HAP-1 (cell line): ENCODE measurements around the gene SPAG17.

Experiments used
- DNase-seq, 2 experiments: peaks; one replicate each; pipeline ENCODE4 v3.0.0-alpha.2; 2016 to 2020; ENCODE audit warnings: low spot score in 2 of 2
- H3K27me3 ChIP-seq: fragments of 250-450 bp; sonication (Bioruptor Pico); 2 replicates; pipeline ENCODE4 v1.5.1; 2020; ENCODE audit warnings: low read depth, mild to moderate bottlenecking, moderate library complexity
- H3K36me3 ChIP-seq: fragments of 250-450 bp; sonication (Bioruptor Pico); replicated peaks from 2 replicates; pipeline ENCODE4 v1.5.1; 2020; ENCODE audit warnings: mild to moderate bottlenecking
- H3K4me1 ChIP-seq: fragments of 250-450 bp; sonication (Bioruptor Pico); 2 replicates; pipeline ENCODE4 v1.5.1; 2020; ENCODE audit warnings: mild to moderate bottlenecking
- H3K4me3 ChIP-seq: fragments of 250-450 bp; sonication (Bioruptor Pico); 2 replicates; pipeline ENCODE4 v1.5.1; 2020; ENCODE audit warnings: mild to moderate bottlenecking, moderate library complexity
- H3K9me3 ChIP-seq: fragments of 250-450 bp; sonication (Bioruptor Pico); 2 replicates; pipeline ENCODE4 v1.5.1; 2020; ENCODE audit warnings: mild to moderate bottlenecking, moderate library complexity
- in situ Hi-C: fragments of 300-500 bp; cut with MboI; formaldehyde crosslinking; loops from 3 replicates; pipeline ENCODE4 v1.14.3; 2020; ENCODE audit warnings: low sequenced_read_pairs, inconsistent platforms, mixed read lengths

Gene SPAG17

GRCh38 chr1:118123116-118123839 lies 61.8 kb downstream of the SPAG17 start:
- Histone ChIP-seq H3K4me1 (peaks cover 6% of the 10 kb centered on the region), H3K36me3 (no peaks in the 10 kb centered on the region), H3K4me3 (no peak overlapping the region), H3K9me3 (no peaks in the 10 kb centered on the region), H3K27me3 (no peaks in the 10 kb centered on the region)
- in situ Hi-C loops, result no loop called here
- no peak for DNase-seq

- Histone ChIP-seq H3K4me3 (no peak overlapping the region), H3K9me3 (no peaks in the 10 kb centered on the region), H3K4me1 (peaks cover 6% of the 10 kb centered on the region), H3K36me3 (no peaks in the 10 kb centered on the region), H3K27me3 (no peaks in the 10 kb centered on the region)
- peak in 1 of 2 experiments; percentile 14 for DNase-seq
- in situ Hi-C loops, result no loop called here
Observed at GRCh38 chr1:118122234-118123004, 62.6 kb downstream of the SPAG17 start.

GRCh38 chr1:118118873-118119463 lies 66.1 kb downstream of the SPAG17 start:
- in situ Hi-C loops, result no loop called here
- peaks cover 3% of the 10 kb centered on the region for H3K4me1 ChIP-seq
- no peaks in the 10 kb centered on the region for H3K36me3 ChIP-seq
- peaks cover 2% of the 10 kb centered on the region; the same call in 1 of the 2 replicates for H3K27me3 ChIP-seq
- no peak for DNase-seq
- H3K9me3 ChIP-seq, result no peaks in the 10 kb centered on the region
- H3K4me3 ChIP-seq, result no peak overlapping the region

- Histone ChIP-seq H3K27me3 (peaks cover 2% of the 10 kb centered on the region; the same call in 1 of the 2 replicates), H3K9me3 (no peaks in the 10 kb centered on the region), H3K36me3 (no peaks in the 10 kb centered on the region), H3K4me1 (no peaks in the 10 kb centered on the region; the same call in 1 of the 2 replicates), H3K4me3 (no peak overlapping the region)
- DNase-seq, result no peak
- in situ Hi-C loops, result no loop called here
Observed at GRCh38 chr1:118118469-118118868, 66.6 kb downstream of the SPAG17 start.

- Histone ChIP-seq H3K27me3 (peaks cover 2% of the 10 kb centered on the region; the same call in 1 of the 2 replicates), H3K9me3 (no peaks in the 10 kb centered on the region), H3K4me3 (no peak overlapping the region), H3K36me3 (no peaks in the 10 kb centered on the region), H3K4me1 (no peaks in the 10 kb centered on the region; the same call in 1 of the 2 replicates)
- in situ Hi-C loops, result no loop called here
- DNase-seq, result no peak
Observed at GRCh38 chr1:118117521-118117920, 67.5 kb downstream of the SPAG17 start.

- Histone ChIP-seq H3K36me3 (no peaks in the 10 kb centered on the region), H3K4me3 (no peak overlapping the region), H3K27me3 (peaks cover 2% of the 10 kb centered on the region; the same call in 1 of the 2 replicates), H3K9me3 (no peaks in the 10 kb centered on the region), H3K4me1 (no peaks in the 10 kb centered on the region)
- in situ Hi-C loops, result no loop called here
- no peak for DNase-seq
Observed at GRCh38 chr1:118116909-118117308, 68.1 kb downstream of the SPAG17 start.

GRCh38 chr1:118116401-118116800 lies 68.6 kb downstream of the SPAG17 start:
- DNase-seq, result no peak
- in situ Hi-C loops, result no loop called here
- Histone ChIP-seq H3K4me1 (no peaks in the 10 kb centered on the region), H3K27me3 (peaks cover 2% of the 10 kb centered on the region; the same call in 1 of the 2 replicates), H3K9me3 (no peaks in the 10 kb centered on the region), H3K4me3 (no peak overlapping the region), H3K36me3 (no peaks in the 10 kb centered on the region)

GRCh38 chr1:118115567-118116295 lies 69.3 kb downstream of the SPAG17 start:
- no peak for DNase-seq
- Histone ChIP-seq H3K4me3 (no peak overlapping the region), H3K27me3 (peaks cover 2% of the 10 kb centered on the region; the same call in 1 of the 2 replicates), H3K9me3 (no peaks in the 10 kb centered on the region), H3K4me1 (no peaks in the 10 kb centered on the region), H3K36me3 (no peaks in the 10 kb centered on the region)
- in situ Hi-C loops, result no loop called here

GRCh38 chr1:118113261-118113660 lies 71.8 kb downstream of the SPAG17 start:
- H3K4me1 ChIP-seq, result no peaks in the 10 kb centered on the region
- DNase-seq, result no peak
- no peaks in the 10 kb centered on the region for H3K36me3 ChIP-seq
- no peak overlapping the region for H3K4me3 ChIP-seq
- peaks cover 5% of the 10 kb centered on the region; the same call in 1 of the 2 replicates for H3K27me3 ChIP-seq
- H3K9me3 ChIP-seq, result no peaks in the 10 kb centered on the region
- in situ Hi-C loops, result no loop called here

- no peak overlapping the region for H3K4me3 ChIP-seq
- no peaks in the 10 kb centered on the region for H3K36me3 ChIP-seq
- H3K27me3 ChIP-seq, result peaks cover 5% of the 10 kb centered on the region; the same call in 1 of the 2 replicates
- in situ Hi-C loops, result no loop called here
- no peaks in the 10 kb centered on the region for H3K4me1 ChIP-seq
- no peak for DNase-seq
- no peaks in the 10 kb centered on the region for H3K9me3 ChIP-seq
Observed at GRCh38 chr1:118110580-118110979, 74.4 kb downstream of the SPAG17 start.

- in situ Hi-C loops, result no loop called here
- no peaks in the 10 kb centered on the region for H3K4me1 ChIP-seq
Observed at GRCh38 chr1:118104951-118105350, 80.1 kb downstream of the SPAG17 start.

GRCh38 chr1:118102445-118102844 lies 82.6 kb downstream of the SPAG17 start:
- H3K4me3 ChIP-seq, result no peak overlapping the region
- in situ Hi-C loops, result no loop called here
- H3K36me3 ChIP-seq, result no peaks in the 10 kb centered on the region
- H3K4me1 ChIP-seq, result no peaks in the 10 kb centered on the region
- H3K27me3 ChIP-seq, result 0 out of 2 replicates have a peak, but pooled peaks cover 6% of the 10 kb centered on the region
- DNase-seq, result no peak
- no peaks in the 10 kb centered on the region for H3K9me3 ChIP-seq

More at GRCh38 chr1:118104951-118105350, 80.1 kb downstream of the SPAG17 start:
- no peak overlapping the region for H3K4me3 ChIP-seq
- H3K9me3 ChIP-seq, result no peaks in the 10 kb centered on the region
- no peak for DNase-seq
- no peaks in the 10 kb centered on the region for H3K36me3 ChIP-seq
- 0 out of 2 replicates have a peak, but pooled peaks cover 6% of the 10 kb centered on the region for H3K27me3 ChIP-seq

- 0 out of 2 replicates have a peak, but pooled peaks cover 6% of the 10 kb centered on the region for H3K27me3 ChIP-seq
- DNase-seq, result no peak
- H3K4me1 ChIP-seq, result no peaks in the 10 kb centered on the region
- H3K36me3 ChIP-seq, result no peaks in the 10 kb centered on the region
- no peaks in the 10 kb centered on the region for H3K9me3 ChIP-seq
- H3K4me3 ChIP-seq, result no peak overlapping the region
- in situ Hi-C loops, result no loop called here
Observed at GRCh38 chr1:118101999-118102398, 83.0 kb downstream of the SPAG17 start.
